GM23248 (cell line): ENCODE measurements around the gene HIGD2A. TPM values are rescaled to one million over a fixed set of nuclear protein-coding genes. Genes with fewer than 3 reads are reported as not detected.
A peak's percentile ranks its signal among the peaks of the same experiment; 100 is the strongest.

ENCODE experiments used
- DNase-seq: peaks from one replicate; pipeline ENCODE4 v3.0.0-alpha.2; 2015
- H2AFZ ChIP-seq: fragments of 200-600 bp; sonication (generic); 2 replicates; pipeline ENCODE4 v1.6.1; 2016; ENCODE audit warnings: antibody characterized with exemption
- H3F3A ChIP-seq: fragments of 200-600 bp; sonication (generic); 2 replicates; pipeline ENCODE4 v1.6.1; 2016; ENCODE audit warnings: mild to moderate bottlenecking, antibody characterized with exemption, mixed run types; ENCODE audit not compliant: insufficient read depth
- H3K27ac ChIP-seq: fragments of 200-600 bp; sonication (generic); 2 replicates; pipeline ENCODE4 v1.5.1; 2016; ENCODE audit warnings: mild to moderate bottlenecking
- H3K27me3 ChIP-seq: fragments of 200-600 bp; sonication (generic); replicated peaks from 2 replicates; pipeline ENCODE4 v1.6.1; 2016; ENCODE audit warnings: mild to moderate bottlenecking; ENCODE audit not compliant: insufficient read depth
- H3K36me3 ChIP-seq: fragments of 200-600 bp; sonication (generic); 2 replicates; pipeline ENCODE4 v1.6.1; 2016; ENCODE audit warnings: low read depth, mild to moderate bottlenecking
- H3K4me1 ChIP-seq: fragments of 200-600 bp; sonication (generic); 2 replicates; pipeline ENCODE4 v1.6.1; 2016; ENCODE audit warnings: mild to moderate bottlenecking; ENCODE audit not compliant: insufficient read depth
- H3K4me2 ChIP-seq: fragments of 200-600 bp; sonication (generic); one replicate; pipeline ENCODE4 v1.6.1; 2016; ENCODE audit warnings: mild to moderate bottlenecking; ENCODE audit not compliant: unreplicated experiment
- H3K4me3 ChIP-seq: fragments of 200-600 bp; sonication (generic); 2 replicates; pipeline ENCODE4 v1.5.1; 2016; ENCODE audit warnings: mild to moderate bottlenecking
- H3K79me2 ChIP-seq: fragments of 200-600 bp; sonication (generic); 2 replicates; pipeline ENCODE4 v1.6.1; 2016; ENCODE audit warnings: mild to moderate bottlenecking; ENCODE audit not compliant: insufficient read depth
- H3K9ac ChIP-seq: fragments of 200-600 bp; sonication (generic); 2 replicates; pipeline ENCODE4 v1.6.1; 2016; ENCODE audit warnings: mild to moderate bottlenecking
- H3K9me2 ChIP-seq: fragments of 200-600 bp; sonication (generic); 2 replicates; pipeline ENCODE4 v1.6.1; 2016; ENCODE audit warnings: mixed run types, mild to moderate bottlenecking, moderate library complexity; ENCODE audit not compliant: insufficient read depth
- H3K9me3 ChIP-seq: fragments of 200-600 bp; sonication (generic); one replicate; pipeline ENCODE4 v1.6.1; 2017; ENCODE audit warnings: low read depth
- H4K20me1 ChIP-seq: fragments of 200-600 bp; sonication (generic); 2 replicates; pipeline ENCODE4 v1.6.0; 2016; ENCODE audit not compliant: insufficient read depth
- EZH2 ChIP-seq: fragments of 200-600 bp; sonication (generic); IDR thresholded peaks from 2 replicates; pipeline ENCODE4 v1.6.1; 2018; ENCODE audit warnings: antibody characterized with exemption, mild to moderate bottlenecking; ENCODE audit not compliant: insufficient read depth, poor library complexity, severe bottlenecking
- EZH2phosphoT487 ChIP-seq: fragments of 200-600 bp; sonication (generic); IDR thresholded peaks from 2 replicates; pipeline ENCODE4 v1.6.1; 2018; ENCODE audit warnings: antibody characterized with exemption, moderate library complexity, mild to moderate bottlenecking, low read depth; ENCODE audit not compliant: insufficient read depth
- WGBS, 2 experiments: methylation state at CpG; one replicate each; pipeline ENCODE4 v1.1.6; 2015 to 2017; ENCODE audit warnings: low lambda C conversion rate in 2 of 2, low coverage in 1 of 2; ENCODE audit errors: missing lambda C conversion rate in 2 of 2; 5-methylcytosine and 5-hydroxymethylcytosine counted together
- in situ Hi-C: fragments of 300-500 bp; cut with MboI; formaldehyde crosslinking; loops from 2 replicates; pipeline ENCODE4 v1.15.0; 2020
- polyA plus RNA-seq: library from polyadenylated mRNA; unstranded; fragments of >200 nt; fragmentation: Nextera tagmentation; extraction: Ambion mirVana; gene quantifications from 2 replicates; pipeline ENCODE4 v1.2.1, GENCODE V29; 2016
- total RNA-seq: library from RNA; depleted of rRNA; stranded (reverse); fragments of >200 nt; shearing (Covaris generic); gene quantifications from 2 replicates; pipeline ENCODE4 v1.2.3, GENCODE V29; 2014

Gene HIGD2A
- total and polyA plus RNA-seq, 2 experiments from 2014 or later, result 72.1 to 117 TPM

DNA sequence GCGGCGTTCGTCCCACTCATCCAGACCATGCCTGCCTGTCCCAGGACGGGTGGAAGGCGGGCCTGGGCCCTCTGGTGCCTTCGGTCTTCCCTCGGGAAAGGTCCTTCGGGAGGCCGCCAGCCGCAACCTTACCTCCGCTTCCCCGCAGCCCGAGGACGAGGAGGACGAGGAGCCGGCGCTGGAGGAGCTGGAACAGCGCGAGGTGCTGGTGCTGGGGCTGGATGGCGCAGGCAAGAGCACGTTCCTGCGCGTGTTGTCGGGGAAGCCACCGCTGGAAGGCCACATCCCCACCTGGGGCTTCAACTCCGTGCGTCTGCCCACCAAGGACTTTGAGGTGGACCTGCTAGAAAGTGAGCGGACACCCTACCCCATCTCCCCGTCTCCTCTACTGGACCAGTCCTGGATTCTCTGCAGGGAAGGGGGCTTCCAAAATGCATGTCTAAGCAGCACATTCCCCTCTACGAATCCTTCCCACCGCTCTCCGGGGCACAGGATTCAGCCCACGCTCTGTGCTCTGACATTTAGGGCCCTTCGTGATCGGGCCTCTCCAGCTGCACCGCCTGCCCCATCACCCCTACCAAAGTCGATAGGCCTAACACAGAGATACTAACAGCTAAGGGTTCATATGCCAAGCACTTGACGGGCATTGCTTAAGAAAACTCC lies 22.2 kb upstream of the HIGD2A start:
- in situ Hi-C loops, result no loop called here
- H3K9me2 ChIP-seq, result no peaks in the 10 kb centered on the region
- H3K4me1 ChIP-seq, result no peaks in the 10 kb centered on the region
- H4K20me1 ChIP-seq, result no peaks in the 10 kb centered on the region
- TF ChIP-seq EZH2phosphoT487 (no peak), EZH2 (no peak)
- no peaks in the 10 kb centered on the region for H3K27me3 ChIP-seq
- no peak for DNase-seq
- WGBS, 2 experiments, result 31 to 32% methylated on average over 37 to 38 of the region's 38 CpGs
- peak overlapping the region; percentile 86 for H3K4me2 ChIP-seq
- H3K27ac ChIP-seq, result peak overlapping the region; percentile 74
- H3K4me3 ChIP-seq, result peak overlapping the region; percentile 78
- peak overlapping the region; percentile 93 for H2AFZ ChIP-seq
- peaks cover 19% of the 10 kb centered on the region for H3K79me2 ChIP-seq
- no peaks in the 10 kb centered on the region for H3F3A ChIP-seq
- H3K9ac ChIP-seq, result peak overlapping the region; percentile 86
- H3K9me3 ChIP-seq, result no peaks in the 10 kb centered on the region
- H3K36me3 ChIP-seq, result 0 out of 2 replicates have a peak, but pooled peaks cover 13% of the 10 kb centered on the region

DNA sequence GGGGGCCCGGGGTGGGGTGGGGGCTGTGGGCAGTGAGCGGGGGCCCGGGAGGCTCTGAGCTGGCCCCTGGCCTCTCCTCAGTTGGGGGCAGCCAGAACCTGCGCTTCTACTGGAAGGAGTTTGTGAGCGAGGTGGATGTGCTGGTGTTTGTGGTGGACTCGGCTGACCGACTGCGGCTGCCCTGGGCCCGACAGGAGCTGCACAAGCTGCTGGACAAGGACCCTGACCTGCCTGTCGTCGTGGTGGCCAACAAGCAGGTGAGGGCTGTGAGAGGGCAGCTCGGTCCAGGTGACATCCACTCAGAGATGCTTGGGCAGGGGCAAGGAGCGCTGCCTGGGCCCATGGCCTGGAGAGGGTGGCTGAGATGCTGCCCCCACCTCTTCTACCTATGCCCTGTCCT lies 19.8 kb upstream of the HIGD2A start:
- Histone ChIP-seq H4K20me1 (no peaks in the 10 kb centered on the region), H3K27me3 (no peaks in the 10 kb centered on the region), H3F3A (peaks cover 11% of the 10 kb centered on the region; the same call in 1 of the 2 replicates), H3K36me3 (0 out of 2 replicates have a peak, but pooled peaks cover 13% of the 10 kb centered on the region), H2AFZ (no peak overlapping the region), H3K4me2 (no peak overlapping the region), H3K9me2 (no peaks in the 10 kb centered on the region), H3K9me3 (no peaks in the 10 kb centered on the region), H3K4me1 (no peaks in the 10 kb centered on the region), H3K27ac (no peak overlapping the region), H3K79me2 (peaks cover 17% of the 10 kb centered on the region), H3K9ac (no peak overlapping the region), H3K4me3 (no peak overlapping the region)
- 87 to 96% methylated on average over 7 to 13 of the region's 13 CpGs for WGBS, 2 experiments
- in situ Hi-C loops, result no loop called here
- DNase-seq, result no peak
- TF ChIP-seq EZH2phosphoT487, result no peak
- TF ChIP-seq EZH2, result no peak

DNA sequence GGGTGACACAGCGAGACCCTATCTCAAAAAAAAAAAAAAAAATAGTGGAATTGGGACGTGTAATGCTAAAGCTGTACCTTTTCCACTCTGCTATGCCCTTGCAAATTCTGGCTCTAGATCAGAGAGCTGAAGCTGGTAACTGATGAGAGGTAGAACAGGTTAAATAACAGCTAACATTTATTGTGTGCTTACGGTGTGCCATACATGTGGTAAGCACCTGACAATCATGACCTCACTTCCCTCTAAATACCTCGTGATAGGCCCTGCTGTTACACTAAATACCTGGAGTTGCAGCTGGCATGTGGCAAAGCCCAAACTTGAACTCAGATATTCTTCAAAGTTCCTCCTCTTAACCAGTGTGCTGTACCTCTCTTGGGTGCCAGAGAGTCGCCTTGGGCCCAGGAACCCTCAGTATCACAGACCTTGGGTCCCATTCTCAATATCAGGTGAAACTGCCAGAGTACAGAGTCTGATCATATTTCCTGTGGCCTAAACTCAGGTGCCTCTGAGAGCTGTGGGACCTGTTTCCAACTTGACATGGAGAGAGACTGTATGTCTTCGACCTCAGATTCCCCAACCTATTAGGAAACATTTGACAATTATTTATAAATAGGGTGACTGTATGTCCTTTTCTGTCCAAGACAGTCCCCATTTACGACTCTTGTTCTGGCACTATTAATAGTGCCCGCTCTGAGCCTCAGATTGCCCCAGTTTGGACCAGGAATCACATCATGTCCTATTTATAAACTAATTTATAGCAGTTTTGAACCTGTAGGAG lies 18.4 kb upstream of the HIGD2A start:
- WGBS, 2 experiments, result 87 to 91% methylated on average over 8 of the region's 8 CpGs
- Histone ChIP-seq H3K27ac (no peak overlapping the region), H4K20me1 (no peaks in the 10 kb centered on the region), H3K79me2 (peaks cover 17% of the 10 kb centered on the region), H3K4me2 (no peak overlapping the region), H3K27me3 (no peaks in the 10 kb centered on the region), H3K9me2 (no peaks in the 10 kb centered on the region), H3K4me3 (no peak overlapping the region), H3K9me3 (no peaks in the 10 kb centered on the region), H3F3A (peaks cover 11% of the 10 kb centered on the region; the same call in 1 of the 2 replicates), H3K9ac (no peak overlapping the region), H3K36me3 (0 out of 2 replicates have a peak, but pooled peaks cover 13% of the 10 kb centered on the region), H3K4me1 (no peaks in the 10 kb centered on the region), H2AFZ (no peak overlapping the region)
- in situ Hi-C loops, result no loop called here
- DNase-seq, result no peak
- no peak for TF ChIP-seq EZH2
- no peak for TF ChIP-seq EZH2phosphoT487

DNA sequence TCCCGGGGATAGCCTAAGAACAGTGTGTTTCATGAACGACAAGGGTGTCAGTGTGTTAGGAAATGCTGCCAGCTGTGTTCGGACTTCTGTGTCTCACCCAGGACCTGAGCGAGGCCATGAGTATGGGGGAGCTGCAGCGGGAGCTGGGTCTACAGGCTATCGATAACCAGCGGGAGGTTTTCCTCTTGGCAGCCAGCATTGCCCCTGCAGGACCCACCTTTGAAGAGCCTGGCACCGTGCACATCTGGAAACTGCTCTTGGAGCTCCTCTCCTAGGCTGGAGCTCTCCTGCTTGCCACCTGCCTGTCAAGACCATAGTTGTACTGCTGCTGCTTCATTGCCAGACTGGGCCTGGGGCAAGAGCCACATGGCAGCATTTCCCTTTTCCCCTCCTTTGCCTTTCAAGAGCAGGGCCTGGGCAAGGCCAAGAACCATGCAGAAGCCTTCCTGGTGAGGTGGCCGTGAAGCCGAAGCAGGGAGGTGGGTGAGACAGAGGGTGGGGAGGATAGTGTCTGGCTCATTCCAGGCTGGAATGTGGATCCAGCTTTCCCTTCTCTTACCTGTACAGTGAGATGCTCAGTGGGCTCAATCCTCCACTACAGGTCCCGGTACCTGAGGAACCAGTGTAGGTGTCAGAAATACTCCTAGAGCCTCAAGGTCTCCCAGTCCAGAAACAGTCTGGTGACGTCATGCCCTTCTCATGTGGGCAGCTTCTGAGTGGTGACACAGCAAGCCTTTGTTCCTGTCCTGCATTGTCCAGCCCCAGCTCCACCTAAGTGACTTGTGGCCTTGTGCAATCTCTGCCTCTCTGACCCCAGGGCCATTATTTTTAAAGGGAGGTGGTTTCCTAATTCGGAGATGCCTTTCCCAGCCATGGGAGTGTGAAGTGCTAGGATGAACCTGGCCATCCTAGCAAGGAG lies 16.7 kb upstream of the HIGD2A start:
- H3K27ac ChIP-seq, result no peak overlapping the region
- no peaks in the 10 kb centered on the region for H3K9me3 ChIP-seq
- in situ Hi-C loops, result no loop called here
- no peaks in the 10 kb centered on the region for H3K9me2 ChIP-seq
- H2AFZ ChIP-seq, result no peak overlapping the region
- H4K20me1 ChIP-seq, result no peaks in the 10 kb centered on the region
- no peak for DNase-seq
- H3K9ac ChIP-seq, result no peak overlapping the region
- peaks cover 10% of the 10 kb centered on the region for H3K79me2 ChIP-seq
- no peak overlapping the region for H3K4me3 ChIP-seq
- no peaks in the 10 kb centered on the region for H3K27me3 ChIP-seq
- 0 out of 2 replicates have a peak, but pooled peaks cover 13% of the 10 kb centered on the region for H3K36me3 ChIP-seq
- TF ChIP-seq EZH2phosphoT487, result no peak
- no peak for TF ChIP-seq EZH2
- WGBS, 2 experiments, result 94 to 95% methylated on average over 13 of the region's 13 CpGs
- H3F3A ChIP-seq, result peaks cover 11% of the 10 kb centered on the region; the same call in 1 of the 2 replicates
- H3K4me1 ChIP-seq, result no peaks in the 10 kb centered on the region
- H3K4me2 ChIP-seq, result no peak overlapping the region
